GM18508 (cell line): ENCODE measurements around the gene HNRNPM.
A peak's percentile ranks its signal among the peaks of the same experiment; 100 is the strongest.
"Not testable (repeated sequence)": the region's sequence is repeated elsewhere in the genome, so short reads cannot be mapped to it uniquely, and the experiment has no call there.

Source experiments
- ATAC-seq: cut with Tn5 transposase; IDR thresholded peaks from one replicate; pipeline ENCODE4 v1.9.1; 2021; ENCODE audit warnings: moderate number of reproducible peaks; ENCODE audit not compliant: insufficient read depth, unreplicated experiment

Gene HNRNPM

GRCh38 chr19:8444677-8445487, at the start of gene HNRNPM:
HNRNPM (plus strand) TSS chr19:8444975; CDS start chr19:8444999, 24 bp downstream.
- peak; percentile 62 for ATAC-seq

GRCh38 chr19:8395621-8396082, 49.1 kb upstream of the HNRNPM start:
- ATAC-seq, result no peak

GRCh38 chr19:8396185-8396562, 48.6 kb upstream of the HNRNPM start:
- no peak for ATAC-seq

- no peak for ATAC-seq
Measured at GRCh38 chr19:8396563-8397203, 48.1 kb upstream of the HNRNPM start.

GRCh38 chr19:8397271-8397670, 47.5 kb upstream of the HNRNPM start:
- ATAC-seq, result no peak

GRCh38 chr19:8397746-8398310, 46.9 kb upstream of the HNRNPM start:
- no peak for ATAC-seq

- ATAC-seq, result no peak
Measured at GRCh38 chr19:8398311-8398771, 46.4 kb upstream of the HNRNPM start.

- ATAC-seq, result no peak
Measured at GRCh38 chr19:8399681-8400188, 45.0 kb upstream of the HNRNPM start.

- no peak for ATAC-seq
Measured at GRCh38 chr19:8401981-8402411, 42.8 kb upstream of the HNRNPM start.

GRCh38 chr19:8403098-8403819, 41.5 kb upstream of the HNRNPM start:
- no peak for ATAC-seq

GRCh38 chr19:8403820-8404109, 41.0 kb upstream of the HNRNPM start:
- no peak for ATAC-seq

GRCh38 chr19:8404391-8405151, 40.2 kb upstream of the HNRNPM start:
- ATAC-seq, result no peak

- ATAC-seq, result not testable (repeated sequence)
Measured at GRCh38 chr19:8410718-8411117, 34.1 kb upstream of the HNRNPM start.

- ATAC-seq, result peak; percentile 80
Measured at GRCh38 chr19:8412783-8413628, 31.8 kb upstream of the HNRNPM start, which contains the start of gene MARCHF2. MARCHF2 (plus strand) TSS chr19:8413305; CDS start chr19:8421841, 8,536 bp downstream.

- no peak for ATAC-seq
Measured at GRCh38 chr19:8413629-8413995, 31.2 kb upstream of the HNRNPM start.

- no peak for ATAC-seq
Measured at GRCh38 chr19:8416796-8417195, 28.0 kb upstream of the HNRNPM start.

GRCh38 chr19:8421484-8422461, 23.0 kb upstream of the HNRNPM start:
- ATAC-seq, result no peak

- no peak for ATAC-seq
Measured at GRCh38 chr19:8423817-8424223, 21.0 kb upstream of the HNRNPM start.
